PC-9 (cell line): Measurements from ENCODE around the gene MACROD2.

Experiments
- EZH2 ChIP-seq: fragments of 200-600 bp; sonication (generic); IDR thresholded peaks from 2 replicates; pipeline ENCODE4 v1.8.0; 2017; ENCODE audit warnings: antibody characterized with exemption, low read depth
- TF ChIP-seq, protein P1 (sequence below): fragments of 200-600 bp; sonication (generic); conservative IDR thresholded peaks from 2 replicates; pipeline ENCODE4 v1.6.1; 2017; ENCODE audit warnings: mixed run types, antibody characterized with exemption, mild to moderate bottlenecking, moderate library complexity

DNA sequence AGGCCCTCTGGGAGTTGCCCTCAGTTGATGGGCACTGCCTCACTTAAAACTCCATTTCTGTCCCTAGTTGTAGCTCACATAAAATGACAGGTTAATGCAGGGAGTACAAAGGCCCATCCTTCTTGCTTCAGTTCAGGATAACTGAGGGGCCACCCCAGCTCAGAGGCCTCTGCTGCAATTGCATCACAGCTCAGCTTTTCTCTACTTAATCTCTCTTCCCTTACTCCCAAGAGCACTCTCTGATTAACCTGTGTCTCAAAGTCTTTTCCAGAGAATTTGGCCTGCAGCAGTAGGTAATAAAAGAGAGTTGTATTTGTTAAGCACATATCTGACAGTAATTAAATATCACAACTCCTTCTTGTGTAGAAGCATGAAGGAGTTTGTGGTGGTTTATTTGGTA lies 383.0 kb downstream of the MACROD2 start:
- TF ChIP-seq, protein P1, sequence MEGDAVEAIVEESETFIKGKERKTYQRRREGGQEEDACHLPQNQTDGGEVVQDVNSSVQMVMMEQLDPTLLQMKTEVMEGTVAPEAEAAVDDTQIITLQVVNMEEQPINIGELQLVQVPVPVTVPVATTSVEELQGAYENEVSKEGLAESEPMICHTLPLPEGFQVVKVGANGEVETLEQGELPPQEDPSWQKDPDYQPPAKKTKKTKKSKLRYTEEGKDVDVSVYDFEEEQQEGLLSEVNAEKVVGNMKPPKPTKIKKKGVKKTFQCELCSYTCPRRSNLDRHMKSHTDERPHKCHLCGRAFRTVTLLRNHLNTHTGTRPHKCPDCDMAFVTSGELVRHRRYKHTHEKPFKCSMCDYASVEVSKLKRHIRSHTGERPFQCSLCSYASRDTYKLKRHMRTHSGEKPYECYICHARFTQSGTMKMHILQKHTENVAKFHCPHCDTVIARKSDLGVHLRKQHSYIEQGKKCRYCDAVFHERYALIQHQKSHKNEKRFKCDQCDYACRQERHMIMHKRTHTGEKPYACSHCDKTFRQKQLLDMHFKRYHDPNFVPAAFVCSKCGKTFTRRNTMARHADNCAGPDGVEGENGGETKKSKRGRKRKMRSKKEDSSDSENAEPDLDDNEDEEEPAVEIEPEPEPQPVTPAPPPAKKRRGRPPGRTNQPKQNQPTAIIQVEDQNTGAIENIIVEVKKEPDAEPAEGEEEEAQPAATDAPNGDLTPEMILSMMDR, result no peak
- no peak for TF ChIP-seq EZH2
